Measurements from ENCODE around the gene BCL2. TPM values are rescaled to one million over a fixed set of nuclear protein-coding genes. Genes with fewer than 3 reads are reported as not detected.

The BCL2 gene
- polyA plus RNA-seq, 1 of the 3 experiments (the other 2 are of a cell fraction), result 1.5 TPM

GRCh38 chr18:63244607-63245006 is 75.0 kb downstream of the BCL2 start:
- CTCF ChIA-PET, result no interaction called here
- no peaks in the 10 kb centered on the region for H4K20me1 ChIP-seq (ENCODE audit: insufficient read depth)
- H3K79me2 ChIP-seq (ENCODE audit: insufficient read depth), result no peaks in the 10 kb centered on the region
- no peak overlapping the region for H3K4me3 ChIP-seq (ENCODE audit: low read depth in 2 of 2, low read length in 1 of 2)
- H3K9ac ChIP-seq, result no peak overlapping the region
- no peak overlapping the region for H2AFZ ChIP-seq (ENCODE audit: low read depth)
- no peak for DNase-seq
- no peak for TF ChIP-seq PBX3 (IDR thresholded peaks at IDR 0.05)
- no peaks in the 10 kb centered on the region for H3F3A ChIP-seq (replicated peaks; ENCODE audit: insufficient read depth)
- no peak overlapping the region for H3K27ac ChIP-seq (ENCODE audit: low read depth in 2 of 2, low read length in 1 of 2)
- no peak overlapping the region for H3K4me2 ChIP-seq
- H3K9me2 ChIP-seq, result no peaks in the 10 kb centered on the region
- no peaks in the 10 kb centered on the region for H3K4me1 ChIP-seq (ENCODE audit: control insufficient read depth in 1 of 2, insufficient read depth in 2 of 2, low read depth in 1 of 2, low read length in 1 of 2)
- H3K27me3 ChIP-seq (ENCODE audit: insufficient read depth), result no peaks in the 10 kb centered on the region
- no peaks in the 10 kb centered on the region for H3K9me3 ChIP-seq
- POLR2A ChIA-PET, result no interaction called here
- H3K36me3 ChIP-seq (replicated peaks in 1 of 2; ENCODE audit: control insufficient read depth in 1 of 2, insufficient read depth in 2 of 2, low read length in 1 of 2), result no peaks in the 10 kb centered on the region
- 89% methylated on average over 6 of the region's 6 CpGs for WGBS (ENCODE audit: low lambda C conversion rate)

GRCh38 chr18:63241760-63242159 is 77.8 kb downstream of the BCL2 start:
- Histone ChIP-seq H3K9ac (no peak overlapping the region), H3K4me2 (no peak overlapping the region), H3K79me2 (ENCODE audit: insufficient read depth) (no peaks in the 10 kb centered on the region), H3K27ac (ENCODE audit: low read depth in 2 of 2, low read length in 1 of 2) (no peak overlapping the region), H2AFZ (ENCODE audit: low read depth) (no peak overlapping the region), H3F3A (replicated peaks; ENCODE audit: insufficient read depth) (peaks cover 4% of the 10 kb centered on the region), H3K9me3 (no peaks in the 10 kb centered on the region), H3K27me3 (ENCODE audit: insufficient read depth) (no peaks in the 10 kb centered on the region), H4K20me1 (ENCODE audit: insufficient read depth) (no peaks in the 10 kb centered on the region), H3K4me1 (ENCODE audit: control insufficient read depth in 1 of 2, insufficient read depth in 2 of 2, low read depth in 1 of 2, low read length in 1 of 2) (peaks cover 0 to 6% of the 10 kb centered on the region in 2 experiments; a peak in 2 of 4 replicates), H3K36me3 (replicated peaks in 1 of 2; ENCODE audit: control insufficient read depth in 1 of 2, insufficient read depth in 2 of 2, low read length in 1 of 2) (no peaks in the 10 kb centered on the region), H3K4me3 (ENCODE audit: low read depth in 2 of 2, low read length in 1 of 2) (no peak overlapping the region), H3K9me2 (no peaks in the 10 kb centered on the region)
- TF ChIP-seq NRF1 (IDR thresholded peaks at IDR 0.05; ENCODE audit: low read depth, low read length), result no peak
- no peak for TF ChIP-seq CHD2 (IDR thresholded peaks at IDR 0.05; ENCODE audit: low read length, partially characterized antibody)
- no peak for TF ChIP-seq USF1 (IDR thresholded peaks at IDR 0.05; ENCODE audit: borderline replicate concordance, low read depth)
- TF ChIP-seq ELF1 (IDR thresholded peaks at IDR 0.05), result no peak
- no peak for TF ChIP-seq POLR2AphosphoS5 (IDR thresholded peaks at IDR 0.05; ENCODE audit: low read depth, low read length)
- no peak for TF ChIP-seq RXRA (IDR thresholded peaks at IDR 0.05; ENCODE audit: borderline replicate concordance, low read depth)
- no peak for TF ChIP-seq EZH2phosphoT487 (IDR thresholded peaks at IDR 0.05; ENCODE audit: borderline replicate concordance, low read depth)
- TF ChIP-seq RCOR1 (IDR thresholded peaks at IDR 0.05; ENCODE audit: low read length), result no peak
- no peak for TF ChIP-seq TCF12 (IDR thresholded peaks at IDR 0.05)
- TF ChIP-seq, protein P1, sequence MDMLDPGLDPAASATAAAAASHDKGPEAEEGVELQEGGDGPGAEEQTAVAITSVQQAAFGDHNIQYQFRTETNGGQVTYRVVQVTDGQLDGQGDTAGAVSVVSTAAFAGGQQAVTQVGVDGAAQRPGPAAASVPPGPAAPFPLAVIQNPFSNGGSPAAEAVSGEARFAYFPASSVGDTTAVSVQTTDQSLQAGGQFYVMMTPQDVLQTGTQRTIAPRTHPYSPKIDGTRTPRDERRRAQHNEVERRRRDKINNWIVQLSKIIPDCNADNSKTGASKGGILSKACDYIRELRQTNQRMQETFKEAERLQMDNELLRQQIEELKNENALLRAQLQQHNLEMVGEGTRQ (IDR thresholded peaks at IDR 0.05; ENCODE audit: borderline replicate concordance, low read depth, low read length), result no peak
- no peak for TF ChIP-seq CTCF (IDR thresholded peaks at IDR 0.05)
- no peak for TF ChIP-seq PBX3 (IDR thresholded peaks at IDR 0.05)
- DNase-seq, result no peak
- POLR2A ChIA-PET, result no interaction called here
- WGBS (ENCODE audit: low lambda C conversion rate), result 89% methylated on average over 7 of the region's 7 CpGs
- CTCF ChIA-PET, result interaction anchor here (1.1 kb wide), 1 partner anchor 81 kb away, joined by 3 read pairs; no protein-coding TSS in a partner anchor

Data from SK-N-SH (cell line).